HepG2 (cell line): ENCODE data around the gene ZNF274. TPM values are rescaled to one million over a fixed set of nuclear protein-coding genes. Genes with fewer than 3 reads are reported as not detected.
A peak's percentile ranks its signal among the peaks of the same experiment; 100 is the strongest.

ENCODE experiments used
- ATF3 ChIP-seq: sonication (generic); formaldehyde crosslinking; IDR thresholded peaks from 2 replicates; pipeline ENCODE4 v1.4.0; 2020; ENCODE audit warnings: missing genetic modification reagents
- CENPT ChIP-seq: sonication (generic); formaldehyde crosslinking; IDR thresholded peaks from 2 replicates; pipeline ENCODE4 v1.8.0; 2022; ENCODE audit warnings: low read depth, mild to moderate bottlenecking, moderate library complexity, missing genetic modification reagents
- EHMT2 ChIP-seq: fragments of 200-600 bp; sonication (generic); IDR thresholded peaks from 2 replicates; pipeline ENCODE4 v1.7.0; 2017; ENCODE audit warnings: antibody characterized with exemption, low read depth, low read length, borderline replicate concordance
- GTF2F1 ChIP-seq: fragments of 150-350 bp; IDR thresholded peaks from 2 replicates; pipeline ENCODE4 v1.6.1; 2014; ENCODE audit warnings: low read length
- HMGXB3 ChIP-seq: sonication (generic); formaldehyde crosslinking; IDR thresholded peaks from 2 replicates; pipeline ENCODE4 v1.4.0; 2020; ENCODE audit warnings: missing genetic modification reagents, borderline replicate concordance
- KLF13 ChIP-seq: sonication (generic); formaldehyde crosslinking; IDR thresholded peaks from 2 replicates; pipeline ENCODE4 v1.4.0; 2020; ENCODE audit warnings: mild to moderate bottlenecking, missing genetic modification reagents
- SNAPC2 ChIP-seq: sonication (generic); formaldehyde crosslinking; IDR thresholded peaks from 2 replicates; pipeline ENCODE4 v1.8.1; 2022; ENCODE audit warnings: mild to moderate bottlenecking, missing genetic modification reagents
- TCF12 ChIP-seq, 2 experiments: fragments of 450-650 bp in 1 of 2; sonication (generic) in 1 of 2; formaldehyde crosslinking in 1 of 2; IDR thresholded peaks; 2 replicates each; pipeline versions ENCODE4 v1.6.1 to v1.8.0; 2017 to 2022; ENCODE audit warnings: antibody characterized with exemption in 1 of 2, mild to moderate bottlenecking in 1 of 2, missing genetic modification reagents in 1 of 2, moderate library complexity in 1 of 2
- TIGD3 ChIP-seq: sonication (generic); formaldehyde crosslinking; IDR thresholded peaks from 2 replicates; pipeline ENCODE4 v1.5.1; 2020; ENCODE audit warnings: mild to moderate bottlenecking, missing genetic modification reagents, borderline replicate concordance
- ZFYVE20 ChIP-seq: sonication (generic); formaldehyde crosslinking; IDR thresholded peaks from 2 replicates; pipeline ENCODE4 v1.8.0; 2023; ENCODE audit warnings: low read depth, mild to moderate bottlenecking, moderate library complexity, missing genetic modification reagents, borderline replicate concordance
- ZMYM2 ChIP-seq: sonication (generic); formaldehyde crosslinking; IDR thresholded peaks from 2 replicates; pipeline ENCODE4 v1.8.0; 2022; ENCODE audit warnings: mild to moderate bottlenecking, missing genetic modification reagents
- ZNF10 ChIP-seq: sonication (generic); formaldehyde crosslinking; IDR thresholded peaks from 2 replicates; pipeline ENCODE4 v1.4.0; 2020; ENCODE audit warnings: mild to moderate bottlenecking, low read depth, missing genetic modification reagents, borderline replicate concordance
- ZNF468 ChIP-seq: sonication (generic); formaldehyde crosslinking; IDR thresholded peaks from 2 replicates; pipeline ENCODE4 v1.8.0; 2022; ENCODE audit warnings: mild to moderate bottlenecking, moderate library complexity, missing genetic modification reagents
- ZNF570 ChIP-seq: sonication (generic); formaldehyde crosslinking; IDR thresholded peaks from 2 replicates; pipeline ENCODE4 v1.4.0; 2020; ENCODE audit warnings: mild to moderate bottlenecking, missing genetic modification reagents, borderline replicate concordance
- ZNF619 ChIP-seq: sonication (generic); formaldehyde crosslinking; IDR thresholded peaks from 2 replicates; pipeline ENCODE4 v1.4.0; 2020; ENCODE audit warnings: mild to moderate bottlenecking, missing genetic modification reagents
- ZNF670 ChIP-seq: sonication (generic); formaldehyde crosslinking; IDR thresholded peaks from 2 replicates; pipeline ENCODE4 v1.8.0; 2022; ENCODE audit warnings: mild to moderate bottlenecking, missing genetic modification reagents, borderline replicate concordance
- ZNF710 ChIP-seq: sonication (generic); formaldehyde crosslinking; IDR thresholded peaks from 2 replicates; pipeline ENCODE4 v1.5.0; 2020; ENCODE audit warnings: mild to moderate bottlenecking, missing genetic modification reagents, borderline replicate concordance
- ZNF775 ChIP-seq: sonication (generic); formaldehyde crosslinking; IDR thresholded peaks from 2 replicates; pipeline ENCODE4 v1.4.0; 2020; ENCODE audit warnings: missing genetic modification reagents, mild to moderate bottlenecking, moderate library complexity, borderline replicate concordance
- ZNF792 ChIP-seq: IDR thresholded peaks from 2 replicates; pipeline ENCODE4 v1.6.1; 2016
- ZNF883 ChIP-seq: sonication (generic); formaldehyde crosslinking; IDR thresholded peaks from 2 replicates; pipeline ENCODE4 v1.5.1; 2020; ENCODE audit warnings: mild to moderate bottlenecking, missing genetic modification reagents; ENCODE audit errors: not compliant biosample characterization
- polyA plus RNA-seq, 8 experiments: library from polyadenylated mRNA; depleted of rRNA in 3 of 8; stranded (reverse) in 7 of 8; unstranded in 1 of 8; fragments of >200 nt; fragmentation: Illumina TruSeq in 4 of 8; extraction: Trizol in 4 of 8; gene quantifications; 2 replicates each; pipeline versions ENCODE4 v1.2.1 to v1.2.3, GENCODE V29; 2011 to 2016; ENCODE audit warnings: low read depth in 4 of 8, missing spikeins in 1 of 8, mixed read lengths in 1 of 8; ENCODE audit not compliant: insufficient read depth in 1 of 8
- total RNA-seq, 5 experiments: library from RNA; depleted of rRNA; stranded (reverse); fragments of >200 nt; fragmentation: Illumina TruSeq; extraction: Trizol; gene quantifications; 2 replicates each; pipeline ENCODE4 v1.2.3, GENCODE V29; 2016; ENCODE audit warnings: low read depth in 1 of 5

Gene ZNF274
- total and polyA plus RNA-seq, 2 of the 13 experiments (the other 11 are each of a cell fraction or from before 2014, with no cell fraction given), result 16.1 to 23.0 TPM

GRCh38 chr19:58182989-58183816 lies at the start of gene ZNF274 (continued):
- TF ChIP-seq ZNF670 (peak; percentile 64; the same call in 1 of the 2 replicates), ATF3 (CRISPR knock-in tag) (peak; percentile 84), KLF13 (0 out of 2 replicates have a peak, but pooled peaks have one; percentile 52), ZNF710 (peak; percentile 85), ZMYM2 (CRISPR knock-in tag) (peak; percentile 16; the same call in 1 of the 2 replicates), ZNF792 (CRISPR knock-in tag) (peak; percentile 63; the same call in 1 of the 2 replicates), ZNF570 (CRISPR knock-in tag) (no peak), ZNF10 (no peak), ZNF619 (0 out of 2 replicates have a peak, but pooled peaks have one; percentile 17), ZNF883 (CRISPR knock-in tag) (peak; percentile 72), SNAPC2 (CRISPR knock-in tag) (no peak), ZNF775 (CRISPR knock-in tag) (no peak), ZNF468 (CRISPR knock-in tag) (0 out of 2 replicates have a peak, but pooled peaks have one; percentile 71), CENPT (CRISPR knock-in tag) (peak; percentile 90), TCF12 (IDR thresholded peaks at IDR 0.05) (no peak), TCF12 (CRISPR knock-in tag; IDR thresholded peaks at IDR 0.05) (peak; percentile 86), HMGXB3 (CRISPR knock-in tag) (0 out of 2 replicates have a peak, but pooled peaks have one; percentile 20), TIGD3 (CRISPR knock-in tag) (0 out of 2 replicates have a peak, but pooled peaks have one; percentile 12), EHMT2 (no peak), GTF2F1 (no peak), ZFYVE20 (no peak)
